NCI-H82 (cell line): ENCODE results near the gene NAB1.

Source experiments
- DNase-seq: peaks from one replicate; lab custom pipeline; 2025; lab: John Stamatoyannopoulos, UW

NAB1 gene

DNA sequence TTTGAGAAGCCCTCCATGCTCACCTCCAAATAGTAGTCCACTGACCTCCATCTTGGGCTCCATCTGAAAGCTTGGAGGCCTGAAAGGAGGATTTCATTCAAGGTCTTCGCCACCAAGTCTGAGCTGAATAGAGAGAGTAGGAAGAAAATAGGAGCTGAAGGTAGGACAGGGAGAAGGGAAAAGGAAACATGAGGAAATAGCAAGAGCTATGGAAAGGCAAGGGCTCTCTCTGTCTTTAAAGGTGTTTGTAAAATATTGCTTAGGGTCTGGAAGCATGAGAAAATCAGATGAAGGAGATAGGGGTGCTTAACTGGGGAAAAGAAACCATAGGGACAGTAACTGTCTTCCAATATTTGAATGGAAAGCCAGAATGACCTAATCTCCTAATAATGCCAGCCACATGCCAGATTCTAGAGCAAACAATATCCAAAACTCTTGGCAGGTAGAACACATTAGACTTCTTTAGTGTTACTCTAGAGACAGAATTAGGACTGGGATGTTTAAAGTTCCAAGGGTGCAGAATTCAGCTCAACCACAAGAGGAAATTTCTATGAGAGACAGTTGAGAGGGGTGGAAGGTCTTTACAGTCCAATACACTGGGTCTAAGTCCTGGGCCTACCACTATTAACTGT is 67.4 kb downstream of the NAB1 start:
- no peak for DNase-seq

DNA sequence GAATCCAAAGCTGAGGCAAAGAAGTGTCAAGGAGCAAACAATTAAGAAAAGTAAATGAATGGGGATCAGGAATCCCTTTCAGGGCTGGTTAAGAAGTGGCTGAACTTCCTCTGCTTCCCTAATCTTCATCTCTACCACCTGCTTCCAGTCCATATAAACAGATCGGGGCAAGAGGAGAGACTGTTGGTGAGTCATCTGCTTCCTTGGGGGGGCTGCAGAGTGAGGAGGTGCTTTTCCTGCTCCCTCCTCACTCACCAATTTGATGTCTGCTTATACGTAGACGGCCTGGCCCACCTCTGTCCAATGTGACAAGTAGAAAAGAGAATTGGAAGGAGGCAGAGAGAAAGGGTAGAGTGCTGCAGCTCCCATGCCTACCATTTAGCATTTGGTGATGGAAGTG is 68.4 kb downstream of the NAB1 start:
- DNase-seq = no peak

DNA sequence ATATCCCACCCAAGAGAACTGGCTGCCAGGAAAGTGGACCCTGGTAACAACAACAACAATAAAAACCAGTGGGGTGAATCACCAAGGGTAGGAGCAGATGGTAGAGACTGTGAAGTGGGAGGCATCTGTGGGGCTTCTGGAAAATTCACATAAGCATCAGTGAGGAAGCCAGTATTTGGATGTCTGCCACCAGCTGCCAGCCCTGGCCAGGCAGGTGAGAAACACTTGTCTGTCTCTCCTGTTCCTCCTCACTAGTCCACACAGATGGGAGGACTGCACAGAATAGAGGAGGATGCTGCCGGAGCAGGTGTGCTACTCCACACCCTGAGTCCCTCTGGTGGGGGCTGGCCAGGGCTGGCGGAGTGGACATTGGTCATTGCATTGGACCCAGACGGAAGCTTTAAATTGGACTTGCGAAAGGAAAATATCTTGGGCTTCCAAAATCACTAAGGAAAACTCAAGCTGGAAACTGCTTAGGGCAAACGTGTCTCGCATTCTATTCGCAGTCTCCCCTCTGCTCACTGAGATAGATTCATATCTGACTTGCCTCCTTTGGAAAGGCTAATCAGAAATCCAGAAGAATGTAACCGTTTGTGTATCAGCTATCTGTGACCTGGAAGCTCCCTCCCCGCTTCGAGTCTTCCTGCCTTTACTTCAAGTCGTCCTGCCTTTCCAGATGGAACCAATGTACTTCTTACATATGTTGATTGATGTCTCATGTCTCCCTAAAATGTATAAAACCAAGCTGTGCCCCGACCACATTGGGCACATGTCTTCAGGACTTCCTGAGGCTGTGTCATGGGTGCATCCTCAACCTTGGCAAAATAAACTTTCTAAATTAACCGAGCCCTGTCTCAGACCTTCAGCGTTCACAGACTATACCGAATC is 69.1 kb downstream of the NAB1 start:
- no peak for DNase-seq

DNA sequence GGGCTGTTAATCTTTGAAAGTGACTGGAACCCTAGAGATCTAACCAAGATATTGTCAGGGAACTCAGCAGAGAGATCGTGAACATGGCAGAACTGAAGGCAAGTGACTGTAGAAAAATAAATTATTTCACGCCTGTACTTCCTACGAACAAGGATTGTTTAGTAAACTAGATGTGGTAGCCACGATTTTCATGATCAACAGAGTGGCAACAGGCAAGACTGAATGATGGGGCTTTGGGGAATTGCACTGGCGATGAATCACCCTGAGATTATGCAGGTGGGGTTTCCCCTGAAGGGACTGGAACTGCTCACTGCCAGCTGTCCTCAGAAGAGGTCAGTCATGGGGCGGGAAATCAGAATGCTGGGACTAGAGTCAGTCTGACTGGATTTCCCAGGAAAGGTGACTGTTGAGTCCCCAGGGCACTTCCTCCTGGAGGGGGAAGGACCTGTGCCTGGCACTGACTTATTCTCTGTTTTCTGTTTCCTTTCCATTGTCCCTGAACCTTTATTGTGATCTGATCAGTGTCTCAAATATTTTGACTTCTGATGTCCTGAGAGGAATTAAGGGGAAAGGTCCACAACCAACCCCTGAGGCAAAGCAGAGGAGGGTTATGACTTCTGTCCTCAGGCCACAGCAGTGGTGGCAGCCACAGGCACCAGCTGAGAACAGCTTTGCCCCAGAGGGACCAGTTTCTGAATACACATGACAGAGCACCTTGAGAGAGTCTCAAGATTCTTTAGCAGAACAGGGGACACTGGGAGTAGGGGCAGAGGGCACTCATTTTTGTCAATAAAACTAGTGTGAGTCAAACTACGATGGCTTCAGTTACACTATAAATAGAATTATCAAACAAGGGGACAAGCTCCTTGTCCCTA is 70.0 kb downstream of the NAB1 start:
- DNase-seq = no peak

DNA sequence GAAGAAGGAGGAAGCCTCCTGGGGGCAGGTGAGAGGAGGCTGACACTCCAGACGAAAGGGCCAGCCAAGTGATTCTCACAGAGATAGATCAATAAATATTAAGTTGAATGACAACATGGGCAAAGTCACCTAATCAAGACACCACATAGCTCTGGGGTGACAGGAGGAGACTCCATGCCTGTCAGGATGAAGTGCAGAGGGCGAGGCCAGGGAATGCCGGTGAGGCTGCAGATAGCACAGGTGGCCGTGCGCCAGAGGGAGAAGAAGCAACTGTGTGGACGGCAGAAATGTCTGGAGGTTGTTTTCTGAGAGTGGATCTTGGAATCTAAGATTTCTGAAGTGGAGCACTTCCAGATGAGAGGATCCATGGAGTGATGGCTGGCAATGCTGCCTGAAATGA is 71.4 kb downstream of the NAB1 start:
- no peak for DNase-seq

DNA sequence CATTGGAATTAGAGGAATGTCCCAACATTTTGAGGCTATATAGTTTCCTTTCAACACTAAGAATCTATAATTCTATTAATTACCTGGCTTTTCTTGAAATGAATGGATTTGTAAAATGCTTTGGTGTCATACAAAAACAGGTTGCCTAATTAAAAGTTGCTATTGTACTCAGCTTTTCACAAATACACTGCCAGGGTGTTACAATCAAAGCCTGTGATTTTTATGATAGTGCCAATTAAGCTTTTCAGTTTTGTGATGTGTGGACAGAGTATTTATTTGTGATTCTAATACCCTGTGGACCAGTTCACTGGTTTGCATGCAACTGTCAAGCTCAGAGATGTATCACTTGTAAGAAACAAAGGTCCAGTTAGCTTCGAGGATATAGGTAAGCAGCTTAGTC is 71.8 kb downstream of the NAB1 start:
- peak; percentile 38 for DNase-seq

DNA sequence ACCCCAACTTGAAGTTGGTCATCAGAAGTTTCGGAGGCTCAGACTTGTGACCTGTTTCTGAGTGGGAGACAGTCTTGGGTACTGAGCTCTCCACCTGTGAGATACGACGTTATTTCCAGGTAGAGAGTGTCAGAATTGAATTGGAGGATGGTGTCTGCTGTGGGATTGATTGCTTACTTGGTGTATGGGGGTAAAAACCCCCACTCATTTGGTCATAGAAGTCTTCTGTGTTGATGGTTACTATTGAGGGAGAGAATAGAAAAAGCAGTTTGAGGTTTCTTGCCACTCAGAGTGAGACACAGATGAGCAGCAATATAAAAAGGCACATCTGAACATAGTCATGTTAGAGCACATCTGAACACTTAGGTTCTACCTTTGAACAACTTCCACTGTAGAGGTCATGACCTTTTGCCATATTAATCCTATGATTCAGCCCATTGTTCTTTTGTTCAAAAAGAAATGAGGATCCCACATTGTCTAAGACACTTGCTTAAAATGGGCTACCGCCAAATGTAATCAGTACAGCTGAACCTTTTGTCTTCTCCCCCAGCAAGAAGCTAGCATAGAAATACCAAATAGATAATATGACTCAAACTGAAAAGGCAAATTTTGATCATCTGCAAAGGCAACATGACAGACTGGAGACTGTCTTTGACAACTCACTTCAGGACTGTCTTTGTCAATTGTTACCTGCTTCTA is 73.3 kb downstream of the NAB1 start:
- DNase-seq = no peak

DNA sequence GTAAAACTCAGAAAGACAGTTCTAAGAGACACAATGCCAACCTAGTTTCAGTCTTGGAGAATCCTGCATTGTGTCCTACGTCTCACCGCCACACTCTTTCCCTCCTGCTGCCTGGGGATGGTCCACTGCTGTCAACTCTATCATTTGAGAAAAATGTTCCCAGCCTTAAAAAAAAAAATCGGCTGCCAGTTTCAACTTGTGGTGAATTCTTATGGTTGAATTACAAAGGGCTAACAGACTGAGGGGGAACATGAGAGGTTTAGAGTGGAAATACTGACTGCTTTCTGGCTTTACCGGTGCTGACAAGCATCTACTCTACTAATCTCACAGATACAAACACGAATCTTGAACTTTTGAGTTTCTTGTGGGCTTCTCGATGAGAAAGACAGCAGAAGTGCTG is 74.0 kb downstream of the NAB1 start:
- DNase-seq = no peak

DNA sequence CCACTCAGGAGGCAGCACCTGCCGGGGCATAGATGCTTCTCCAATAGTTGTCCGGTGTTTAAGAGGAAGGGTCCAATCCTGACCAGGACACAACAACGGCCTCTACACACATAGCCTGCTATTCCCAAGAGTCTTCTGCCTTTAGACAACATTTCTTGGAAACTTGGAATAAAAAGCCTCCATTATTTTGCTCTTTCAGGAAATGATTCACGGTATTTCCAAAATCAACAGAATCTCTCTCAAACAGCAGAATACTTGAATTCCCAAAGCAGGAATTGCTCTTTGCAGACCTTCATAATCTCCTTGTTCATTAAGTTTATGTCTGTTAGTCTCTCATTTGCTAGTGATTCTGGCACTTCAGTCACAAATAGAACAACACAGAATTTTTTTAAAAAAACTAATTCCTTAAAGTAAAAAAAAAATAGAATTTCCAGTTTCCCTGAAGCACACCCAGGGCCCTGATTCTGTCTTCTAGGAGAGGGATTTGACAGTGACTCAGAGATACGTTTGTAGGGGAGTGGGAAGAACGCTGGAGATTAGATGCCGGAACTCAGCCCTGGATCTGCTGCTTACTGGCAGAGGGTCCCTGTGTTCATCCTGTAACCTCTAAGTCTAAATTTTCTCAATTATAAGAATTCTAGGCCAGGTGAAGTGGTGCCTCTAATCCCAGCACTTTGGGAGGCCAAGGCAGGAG is 74.7 kb downstream of the NAB1 start:
- no peak for DNase-seq

DNA sequence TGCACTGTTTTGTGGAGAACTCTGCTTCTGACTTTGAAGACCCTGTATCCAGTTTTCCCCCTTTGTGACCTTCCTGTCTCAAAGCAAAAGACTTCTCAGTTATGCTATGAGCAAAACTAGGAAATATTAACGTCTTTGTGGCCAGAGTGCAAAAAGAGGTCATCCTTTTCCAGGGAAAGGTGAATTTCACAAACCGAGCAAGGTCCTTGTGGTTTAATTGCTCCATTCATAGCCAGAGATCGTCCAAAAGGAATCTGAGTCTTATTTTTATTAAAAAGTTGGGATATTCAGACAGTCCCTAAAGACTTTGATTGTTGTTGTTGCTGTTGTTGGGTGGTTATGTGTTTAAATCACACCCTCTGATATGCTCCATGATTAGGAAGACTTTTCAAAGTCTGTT is 77.4 kb downstream of the NAB1 start:
- DNase-seq = no peak

DNA sequence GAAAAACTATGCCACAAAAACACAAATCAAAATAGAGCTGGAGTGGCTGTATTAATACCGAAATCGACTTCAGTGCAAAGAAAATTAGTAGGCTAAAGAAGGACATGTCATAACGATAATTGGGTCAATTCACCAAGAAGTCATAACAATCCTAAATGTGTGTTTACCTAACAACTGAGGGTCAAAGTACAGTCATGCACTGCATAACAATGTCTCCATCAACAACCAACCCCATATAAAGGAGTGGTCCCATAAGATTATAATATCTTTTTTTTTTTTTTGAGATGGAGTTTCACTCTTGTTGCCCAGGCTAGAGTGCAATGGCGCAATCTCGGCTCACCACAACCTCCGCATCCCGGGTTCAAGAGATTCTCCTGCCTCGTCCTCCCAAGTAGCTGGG is 87.5 kb downstream of the NAB1 start:
- DNase-seq = no peak

DNA sequence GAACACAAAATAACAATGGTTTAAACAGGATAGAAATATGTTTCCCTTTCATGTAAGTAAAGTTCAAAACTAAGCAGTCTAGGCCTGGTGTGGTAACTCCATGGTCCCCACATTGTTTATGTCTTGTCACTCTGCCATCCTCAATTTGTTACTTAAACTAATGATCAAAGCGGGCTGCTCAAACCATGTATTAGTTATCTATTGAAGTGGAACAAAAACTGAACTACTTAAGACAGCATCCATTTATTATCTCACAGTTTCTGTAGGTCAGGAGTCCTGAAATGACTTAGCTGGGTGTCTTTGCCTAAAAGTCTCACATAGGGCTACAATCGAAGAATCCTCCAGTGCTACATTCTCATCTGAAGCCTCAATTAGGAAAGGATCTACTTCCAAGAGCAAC is 91.6 kb downstream of the NAB1 start:
- DNase-seq = no peak
